Epithelial cell of esophagus (primary cell): ENCODE data around the gene EHBP1L1.

Source experiments
- DNase-seq: peaks from one replicate; pipeline ENCODE4 v3.0.0; 2010; ENCODE audit warnings: low read depth
- H3K4me3 ChIP-seq: 2 replicates; pipeline ENCODE4 v1.5.1; 2011; ENCODE audit warnings: mild to moderate bottlenecking, low read length, control low read depth
- TF ChIP-seq, protein P1 (sequence below): IDR thresholded peaks from 2 replicates; pipeline ENCODE4 v1.5.1; 2011; ENCODE audit warnings: low read depth, mild to moderate bottlenecking, low read length, control low read depth, inconsistent platforms; ENCODE audit not compliant: insufficient read depth; ENCODE audit errors: missing control alignments

Gene EHBP1L1

DNA sequence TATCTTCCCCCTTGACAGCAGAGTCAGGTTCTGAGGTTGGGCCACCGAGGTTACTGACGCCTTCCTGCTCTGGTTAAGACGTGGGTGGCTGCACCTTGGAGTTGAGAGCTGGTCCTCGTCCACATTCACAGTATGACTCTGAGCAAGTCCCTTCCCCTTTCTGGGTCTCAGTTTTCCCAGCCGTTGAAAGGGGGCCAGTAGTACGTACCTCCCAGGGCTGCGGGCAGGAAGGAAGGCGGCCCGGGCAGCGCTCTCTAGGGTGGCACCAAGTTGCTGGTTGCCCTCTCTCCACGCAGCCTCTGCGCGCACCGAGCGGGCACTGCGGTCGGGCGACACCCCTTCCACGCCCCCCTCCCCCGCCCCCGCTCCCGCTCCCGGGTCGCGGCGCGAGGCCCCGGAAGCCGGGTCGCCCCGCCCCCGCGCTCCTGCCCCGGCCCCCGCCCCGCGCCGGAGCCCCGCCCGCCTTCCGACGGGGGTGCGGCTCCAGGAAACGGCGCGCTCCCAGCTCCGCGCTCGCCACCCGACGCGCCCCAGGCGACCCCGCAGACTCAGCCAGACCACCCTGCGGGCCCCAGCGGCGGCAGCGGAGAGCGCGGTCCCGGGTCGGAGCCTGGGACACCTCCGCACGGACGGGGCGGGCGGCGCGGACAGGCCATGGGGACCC, at the start of gene EHBP1L1:
EHBP1L1 (plus strand) TSS at position 486 of the 664 bp plus-strand sequence. CDS start 250 bp downstream, outside the sequence.
- peak; percentile 52 for DNase-seq
- TF ChIP-seq, protein P1, sequence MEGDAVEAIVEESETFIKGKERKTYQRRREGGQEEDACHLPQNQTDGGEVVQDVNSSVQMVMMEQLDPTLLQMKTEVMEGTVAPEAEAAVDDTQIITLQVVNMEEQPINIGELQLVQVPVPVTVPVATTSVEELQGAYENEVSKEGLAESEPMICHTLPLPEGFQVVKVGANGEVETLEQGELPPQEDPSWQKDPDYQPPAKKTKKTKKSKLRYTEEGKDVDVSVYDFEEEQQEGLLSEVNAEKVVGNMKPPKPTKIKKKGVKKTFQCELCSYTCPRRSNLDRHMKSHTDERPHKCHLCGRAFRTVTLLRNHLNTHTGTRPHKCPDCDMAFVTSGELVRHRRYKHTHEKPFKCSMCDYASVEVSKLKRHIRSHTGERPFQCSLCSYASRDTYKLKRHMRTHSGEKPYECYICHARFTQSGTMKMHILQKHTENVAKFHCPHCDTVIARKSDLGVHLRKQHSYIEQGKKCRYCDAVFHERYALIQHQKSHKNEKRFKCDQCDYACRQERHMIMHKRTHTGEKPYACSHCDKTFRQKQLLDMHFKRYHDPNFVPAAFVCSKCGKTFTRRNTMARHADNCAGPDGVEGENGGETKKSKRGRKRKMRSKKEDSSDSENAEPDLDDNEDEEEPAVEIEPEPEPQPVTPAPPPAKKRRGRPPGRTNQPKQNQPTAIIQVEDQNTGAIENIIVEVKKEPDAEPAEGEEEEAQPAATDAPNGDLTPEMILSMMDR = no peak

DNA sequence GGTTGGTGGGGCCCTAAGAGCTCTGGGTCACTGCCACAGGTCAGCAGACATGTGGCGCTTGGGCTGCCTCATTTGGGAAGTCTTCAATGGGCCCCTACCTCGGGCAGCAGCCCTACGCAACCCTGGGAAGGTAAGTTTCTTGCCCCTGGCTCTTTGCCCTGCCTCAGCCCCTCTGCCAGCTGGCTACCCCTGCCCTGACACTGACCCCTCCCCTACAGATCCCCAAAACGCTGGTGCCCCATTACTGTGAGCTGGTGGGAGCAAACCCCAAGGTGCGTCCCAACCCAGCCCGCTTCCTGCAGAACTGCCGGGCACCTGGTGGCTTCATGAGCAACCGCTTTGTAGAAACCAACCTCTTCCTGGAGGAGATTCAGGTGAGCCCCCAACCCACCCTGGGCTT, 49.1 kb upstream of the EHBP1L1 start:
- H3K4me3 ChIP-seq = no peak overlapping the region

More for the DNA sequence above, at the start of gene EHBP1L1:
- H3K4me3 ChIP-seq = peak within 1 kb of the TSS; percentile 59

DNA sequence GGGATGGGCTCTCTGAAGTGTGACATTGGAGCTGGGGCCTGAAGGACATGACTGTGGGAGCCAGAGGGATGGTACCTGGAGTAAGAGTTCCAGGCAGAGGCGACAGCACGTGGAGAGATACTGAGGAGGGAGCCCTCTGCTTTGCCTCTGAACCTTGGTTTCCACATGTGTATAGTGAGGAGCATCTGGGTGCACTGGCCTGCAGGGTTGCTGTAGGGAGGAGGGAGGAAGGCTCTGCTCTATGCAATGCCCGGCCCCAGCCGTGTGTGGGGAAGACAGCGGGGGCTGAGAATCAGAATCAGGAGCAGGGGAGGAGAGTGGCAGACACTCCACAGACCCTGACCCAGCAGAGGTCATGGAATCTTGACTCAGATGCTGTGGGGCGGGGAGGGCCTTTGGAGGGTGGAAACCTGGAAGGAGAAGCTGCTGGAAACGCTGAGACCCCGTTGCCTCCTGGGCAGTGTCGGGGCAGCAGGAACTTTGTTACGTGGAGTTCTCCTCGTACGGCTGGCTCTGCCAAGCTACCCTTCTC, 47.0 kb upstream of the EHBP1L1 start:
- no peak for DNase-seq
- TF ChIP-seq, protein P1 = no peak
- no peak overlapping the region for H3K4me3 ChIP-seq

More for the DNA sequence above, 49.1 kb upstream of the EHBP1L1 start:
- TF ChIP-seq, protein P1 = no peak
- no peak for DNase-seq

DNA sequence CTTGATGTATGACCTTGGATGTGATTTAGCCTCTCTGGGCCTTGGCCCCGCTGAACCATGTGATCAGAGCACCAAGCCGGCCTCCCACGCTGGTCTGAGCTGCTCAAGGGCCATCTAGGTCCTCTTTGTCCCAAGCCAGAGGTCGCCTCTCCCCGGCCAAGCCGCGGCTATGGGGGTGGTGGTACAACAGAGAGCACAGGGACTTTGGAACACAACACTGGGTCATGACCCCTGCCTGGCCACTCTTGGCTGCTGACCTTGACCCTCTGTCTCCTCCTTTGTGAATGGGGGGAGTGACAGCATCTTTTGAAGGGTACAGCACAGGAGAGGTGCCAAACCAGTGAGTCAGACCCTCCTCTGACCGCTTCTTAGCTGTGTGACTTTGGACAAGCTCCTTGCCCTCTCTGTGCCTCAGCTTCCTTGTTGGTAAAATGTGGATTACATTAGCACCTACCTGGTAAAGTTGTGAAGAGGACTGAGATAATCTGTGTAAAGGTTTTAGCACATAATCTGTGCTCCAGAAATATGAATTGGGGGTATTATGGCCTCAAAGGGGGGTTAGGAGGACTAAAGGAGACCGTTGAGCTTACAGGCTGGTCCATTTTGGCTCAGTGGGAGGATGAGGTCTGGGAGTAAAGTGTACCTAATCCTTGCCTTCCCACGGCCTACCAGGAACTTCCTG, 46.2 kb upstream of the EHBP1L1 start:
- no peak for DNase-seq
- H3K4me3 ChIP-seq = no peak overlapping the region
- TF ChIP-seq, protein P1 = no peak

DNA sequence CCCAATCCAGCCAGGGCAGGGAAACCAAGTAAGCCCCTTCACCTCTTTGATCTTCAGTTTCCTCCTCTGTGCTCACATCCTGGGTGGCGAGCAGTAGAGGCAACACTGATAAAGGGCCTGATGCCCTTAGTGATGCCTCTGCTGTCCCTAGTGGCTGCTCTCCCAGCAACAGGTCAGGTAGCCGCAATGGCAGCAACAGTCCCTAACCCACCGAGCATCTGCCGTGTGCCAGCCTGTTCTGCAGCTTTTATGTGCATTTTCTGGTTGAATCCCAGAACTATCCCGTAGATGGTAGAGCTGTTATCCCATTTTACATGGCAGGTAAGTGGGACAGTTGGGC, 45.7 kb upstream of the EHBP1L1 start:
- TF ChIP-seq, protein P1 = peak; percentile 32
- no peak overlapping the region for H3K4me3 ChIP-seq
- no peak for DNase-seq

DNA sequence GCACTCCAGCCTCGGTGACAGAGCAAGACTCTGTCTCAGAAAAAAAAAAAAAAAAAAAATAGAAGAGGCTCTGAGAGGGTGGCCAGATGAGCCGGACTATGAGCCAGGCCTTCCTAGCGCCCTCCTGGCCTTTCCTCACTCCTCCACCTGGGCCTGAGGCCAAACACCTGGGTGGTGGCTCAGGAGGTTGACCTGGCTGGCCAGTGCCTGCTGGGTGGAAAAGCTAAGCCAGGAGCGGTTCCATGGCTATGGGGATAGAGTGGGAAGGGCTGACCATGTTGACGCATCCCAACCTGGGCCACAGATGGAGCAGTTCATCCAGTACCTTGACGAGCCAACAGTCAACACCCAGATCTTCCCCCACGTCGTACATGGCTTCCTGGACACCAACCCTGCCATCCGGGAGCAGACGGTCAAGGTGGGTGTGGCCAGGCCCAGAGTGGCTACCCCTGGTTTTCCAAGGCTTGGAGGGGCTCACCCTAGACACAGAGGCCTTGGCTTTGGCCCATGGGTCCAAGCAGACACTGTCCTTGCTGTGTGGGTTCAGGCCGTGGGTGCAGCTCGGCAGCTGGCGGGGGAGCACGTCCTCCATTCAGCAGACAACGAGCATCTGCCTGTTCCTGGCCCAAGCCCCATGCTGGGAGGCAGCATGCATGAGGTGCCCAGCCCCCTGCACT, 43.3 kb upstream of the EHBP1L1 start:
- no peak for DNase-seq
- H3K4me3 ChIP-seq = no peak overlapping the region
- TF ChIP-seq, protein P1 = no peak
